HepG2 (cell line): Measurements from ENCODE around the gene ZGRF1. TPM values are rescaled to one million over a fixed set of nuclear protein-coding genes. Genes with fewer than 3 reads are reported as not detected.

Experiments used
- HIC2 ChIP-seq: sonication (generic); formaldehyde crosslinking; IDR thresholded peaks from 2 replicates; pipeline ENCODE4 v1.9.0; 2022; ENCODE audit warnings: low read depth, missing genetic modification reagents
- ISL2 ChIP-seq: sonication (generic); formaldehyde crosslinking; IDR thresholded peaks from 2 replicates; pipeline ENCODE4 v1.5.0; 2020; ENCODE audit warnings: missing genetic modification reagents
- MAFG ChIP-seq: sonication (generic); formaldehyde crosslinking; IDR thresholded peaks from 2 replicates; pipeline ENCODE4 v1.5.1; 2020; ENCODE audit warnings: mild to moderate bottlenecking, missing genetic modification reagents
- PHF5A ChIP-seq: IDR thresholded peaks from one replicate; pipeline ENCODE4 v1.6.1; 2018; ENCODE audit warnings: low read depth, missing genetic modification reagents; ENCODE audit not compliant: unreplicated experiment
- RFX3 ChIP-seq: IDR thresholded peaks from 2 replicates; pipeline ENCODE4 v1.6.1; 2016; ENCODE audit warnings: missing biosample characterization, missing genetic modification reagents
- RNF2 ChIP-seq: fragments of 450-650 bp; conservative IDR thresholded peaks from 2 replicates; pipeline ENCODE4 v1.6.1; 2016; ENCODE audit warnings: low read depth
- TFDP1 ChIP-seq: IDR thresholded peaks from 2 replicates; pipeline ENCODE4 v1.6.1; 2016; ENCODE audit warnings: missing compliant biosample characterization, missing genetic modification reagents, borderline replicate concordance
- ZBTB26 ChIP-seq: IDR thresholded peaks from 2 replicates; pipeline ENCODE4 v1.6.1; 2016; ENCODE audit warnings: missing compliant biosample characterization, missing genetic modification reagents, borderline replicate concordance
- ZNF296 ChIP-seq: sonication (generic); formaldehyde crosslinking; conservative IDR thresholded peaks from 2 replicates; pipeline ENCODE4 v1.5.0; 2020; ENCODE audit warnings: mild to moderate bottlenecking, missing genetic modification reagents
- ZNF7 ChIP-seq: IDR thresholded peaks from 2 replicates; pipeline ENCODE4 v1.6.1; 2016; ENCODE audit warnings: missing biosample characterization, missing genetic modification reagents
- ZNF816 ChIP-seq: sonication (generic); formaldehyde crosslinking; IDR thresholded peaks from 2 replicates; pipeline ENCODE4 v1.8.0; 2022; ENCODE audit warnings: missing genetic modification reagents, mild to moderate bottlenecking, borderline replicate concordance
- polyA plus RNA-seq, 8 experiments: library from polyadenylated mRNA; depleted of rRNA in 3 of 8; stranded (reverse) in 7 of 8; unstranded in 1 of 8; fragments of >200 nt; fragmentation: Illumina TruSeq in 4 of 8; extraction: Trizol in 4 of 8; gene quantifications; 2 replicates each; pipeline versions ENCODE4 v1.2.1 to v1.2.3, GENCODE V29; 2011 to 2016; ENCODE audit warnings: low read depth in 4 of 8, missing spikeins in 1 of 8, mixed read lengths in 1 of 8; ENCODE audit not compliant: insufficient read depth in 1 of 8
- total RNA-seq, 5 experiments: library from RNA; depleted of rRNA; stranded (reverse); fragments of >200 nt; fragmentation: Illumina TruSeq; extraction: Trizol; gene quantifications; 2 replicates each; pipeline ENCODE4 v1.2.3, GENCODE V29; 2016; ENCODE audit warnings: low read depth in 1 of 5
- TF ChIP-seq, protein P1 (sequence below): sonication (generic); formaldehyde crosslinking; IDR thresholded peaks from 2 replicates; pipeline ENCODE4 v1.5.0; 2020; ENCODE audit warnings: missing genetic modification reagents
- TF ChIP-seq, protein P2 (sequence below): sonication (generic); formaldehyde crosslinking; IDR thresholded peaks from 2 replicates; pipeline ENCODE4 v1.4.0; 2020; ENCODE audit warnings: missing genetic modification reagents, mild to moderate bottlenecking, borderline replicate concordance
- TF ChIP-seq, protein P3 (sequence below): sonication (generic); formaldehyde crosslinking; IDR thresholded peaks from 2 replicates; pipeline ENCODE4 v1.4.0; 2020; ENCODE audit warnings: missing genetic modification reagents, borderline replicate concordance

Gene ZGRF1
- total and polyA plus RNA-seq, 2 of the 13 experiments (the other 11 are each of a cell fraction or from before 2014, with no cell fraction given) = 8.6 to 15.9 TPM

DNA sequence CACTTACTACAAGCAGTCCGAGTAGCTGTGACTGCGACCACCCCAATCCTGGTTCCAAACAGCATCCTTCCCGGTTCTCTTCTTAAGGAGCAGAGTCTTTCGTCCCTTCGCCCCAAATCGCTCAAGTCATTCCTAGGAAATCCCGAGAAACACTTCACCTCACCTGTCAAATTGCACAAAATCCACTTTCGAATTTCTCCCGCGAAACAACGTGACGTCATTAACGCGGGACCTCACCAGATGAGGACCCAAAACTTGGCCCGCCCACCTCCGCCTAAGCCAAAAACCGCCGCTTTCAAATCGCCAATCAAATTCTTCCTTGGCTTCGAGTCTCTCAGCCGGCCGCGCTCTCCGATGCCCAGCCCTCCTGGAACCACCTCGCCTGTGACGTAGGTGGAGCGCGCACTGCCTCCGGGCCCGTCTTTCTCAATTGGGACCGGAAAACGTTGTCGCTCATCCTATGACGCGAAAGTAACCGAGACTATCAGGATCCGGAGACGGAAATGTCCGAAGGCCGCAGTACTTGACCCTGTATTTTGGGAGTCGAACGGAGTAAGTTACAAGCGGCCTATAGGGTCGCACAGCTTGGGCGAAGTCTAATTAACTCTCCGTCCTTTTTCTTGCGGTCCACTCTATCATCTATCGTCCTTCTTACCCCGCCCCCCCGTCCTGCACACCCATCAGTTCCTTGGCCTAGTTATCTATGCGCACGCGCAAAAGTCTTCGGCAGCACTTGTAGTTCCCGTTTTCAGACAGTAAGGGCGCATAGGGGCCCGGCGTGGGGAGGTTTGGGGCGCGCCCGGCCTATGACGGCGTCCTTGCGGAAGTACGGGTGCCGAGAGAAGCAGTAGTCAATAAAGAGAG is at the start of gene ZGRF1, which contains the start of gene LARP7 (continued):
- TF ChIP-seq TFDP1 (CRISPR knock-in tag) (peak; percentile 99), HIC2 (no peak), RNF2 (no peak), PHF5A (no peak), ZNF7 (CRISPR knock-in tag) (no peak), RFX3 (CRISPR knock-in tag) (no peak), ZNF296 (CRISPR knock-in tag) (no peak), ISL2 (CRISPR knock-in tag) (peak; percentile 60; the same call in 1 of the 2 replicates), MAFG (CRISPR knock-in tag) (no peak), ZBTB26 (CRISPR knock-in tag) (no peak), ZNF816 (CRISPR knock-in tag) (no peak)
- TF ChIP-seq, protein P1, sequence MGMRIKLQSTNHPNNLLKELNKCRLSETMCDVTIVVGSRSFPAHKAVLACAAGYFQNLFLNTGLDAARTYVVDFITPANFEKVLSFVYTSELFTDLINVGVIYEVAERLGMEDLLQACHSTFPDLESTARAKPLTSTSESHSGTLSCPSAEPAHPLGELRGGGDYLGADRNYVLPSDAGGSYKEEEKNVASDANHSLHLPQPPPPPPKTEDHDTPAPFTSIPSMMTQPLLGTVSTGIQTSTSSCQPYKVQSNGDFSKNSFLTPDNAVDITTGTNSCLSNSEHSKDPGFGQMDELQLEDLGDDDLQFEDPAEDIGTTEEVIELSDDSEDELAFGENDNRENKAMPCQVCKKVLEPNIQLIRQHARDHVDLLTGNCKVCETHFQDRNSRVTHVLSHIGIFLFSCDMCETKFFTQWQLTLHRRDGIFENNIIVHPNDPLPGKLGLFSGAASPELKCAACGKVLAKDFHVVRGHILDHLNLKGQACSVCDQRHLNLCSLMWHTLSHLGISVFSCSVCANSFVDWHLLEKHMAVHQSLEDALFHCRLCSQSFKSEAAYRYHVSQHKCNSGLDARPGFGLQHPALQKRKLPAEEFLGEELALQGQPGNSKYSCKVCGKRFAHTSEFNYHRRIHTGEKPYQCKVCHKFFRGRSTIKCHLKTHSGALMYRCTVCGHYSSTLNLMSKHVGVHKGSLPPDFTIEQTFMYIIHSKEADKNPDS (CRISPR knock-in tag) = no peak
- TF ChIP-seq, protein P2, sequence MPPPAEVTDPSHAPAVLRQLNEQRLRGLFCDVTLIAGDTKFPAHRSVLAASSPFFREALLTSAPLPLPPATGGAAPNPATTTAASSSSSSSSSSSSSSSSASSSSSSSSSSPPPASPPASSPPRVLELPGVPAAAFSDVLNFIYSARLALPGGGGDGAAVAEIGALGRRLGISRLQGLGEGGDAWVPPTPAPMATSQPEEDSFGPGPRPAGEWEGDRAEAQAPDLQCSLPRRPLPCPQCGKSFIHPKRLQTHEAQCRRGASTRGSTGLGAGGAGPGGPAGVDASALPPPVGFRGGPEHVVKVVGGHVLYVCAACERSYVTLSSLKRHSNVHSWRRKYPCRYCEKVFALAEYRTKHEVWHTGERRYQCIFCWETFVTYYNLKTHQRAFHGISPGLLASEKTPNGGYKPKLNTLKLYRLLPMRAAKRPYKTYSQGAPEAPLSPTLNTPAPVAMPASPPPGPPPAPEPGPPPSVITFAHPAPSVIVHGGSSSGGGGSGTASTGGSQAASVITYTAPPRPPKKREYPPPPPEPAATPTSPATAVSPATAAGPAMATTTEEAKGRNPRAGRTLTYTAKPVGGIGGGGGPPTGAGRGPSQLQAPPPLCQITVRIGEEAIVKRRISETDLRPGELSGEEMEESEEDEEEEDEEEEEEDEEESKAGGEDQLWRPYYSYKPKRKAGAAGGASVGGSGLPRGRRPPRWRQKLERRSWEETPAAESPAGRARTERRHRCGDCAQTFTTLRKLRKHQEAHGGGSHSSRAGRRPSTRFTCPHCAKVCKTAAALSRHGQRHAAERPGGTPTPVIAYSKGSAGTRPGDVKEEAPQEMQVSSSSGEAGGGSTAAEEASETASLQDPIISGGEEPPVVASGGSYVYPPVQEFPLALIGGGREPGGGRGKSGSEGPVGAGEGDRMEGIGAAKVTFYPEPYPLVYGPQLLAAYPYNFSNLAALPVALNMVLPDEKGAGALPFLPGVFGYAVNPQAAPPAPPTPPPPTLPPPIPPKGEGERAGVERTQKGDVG (CRISPR knock-in tag) = 0 out of 2 replicates have a peak, but pooled peaks have one; percentile 35
- TF ChIP-seq, protein P3, sequence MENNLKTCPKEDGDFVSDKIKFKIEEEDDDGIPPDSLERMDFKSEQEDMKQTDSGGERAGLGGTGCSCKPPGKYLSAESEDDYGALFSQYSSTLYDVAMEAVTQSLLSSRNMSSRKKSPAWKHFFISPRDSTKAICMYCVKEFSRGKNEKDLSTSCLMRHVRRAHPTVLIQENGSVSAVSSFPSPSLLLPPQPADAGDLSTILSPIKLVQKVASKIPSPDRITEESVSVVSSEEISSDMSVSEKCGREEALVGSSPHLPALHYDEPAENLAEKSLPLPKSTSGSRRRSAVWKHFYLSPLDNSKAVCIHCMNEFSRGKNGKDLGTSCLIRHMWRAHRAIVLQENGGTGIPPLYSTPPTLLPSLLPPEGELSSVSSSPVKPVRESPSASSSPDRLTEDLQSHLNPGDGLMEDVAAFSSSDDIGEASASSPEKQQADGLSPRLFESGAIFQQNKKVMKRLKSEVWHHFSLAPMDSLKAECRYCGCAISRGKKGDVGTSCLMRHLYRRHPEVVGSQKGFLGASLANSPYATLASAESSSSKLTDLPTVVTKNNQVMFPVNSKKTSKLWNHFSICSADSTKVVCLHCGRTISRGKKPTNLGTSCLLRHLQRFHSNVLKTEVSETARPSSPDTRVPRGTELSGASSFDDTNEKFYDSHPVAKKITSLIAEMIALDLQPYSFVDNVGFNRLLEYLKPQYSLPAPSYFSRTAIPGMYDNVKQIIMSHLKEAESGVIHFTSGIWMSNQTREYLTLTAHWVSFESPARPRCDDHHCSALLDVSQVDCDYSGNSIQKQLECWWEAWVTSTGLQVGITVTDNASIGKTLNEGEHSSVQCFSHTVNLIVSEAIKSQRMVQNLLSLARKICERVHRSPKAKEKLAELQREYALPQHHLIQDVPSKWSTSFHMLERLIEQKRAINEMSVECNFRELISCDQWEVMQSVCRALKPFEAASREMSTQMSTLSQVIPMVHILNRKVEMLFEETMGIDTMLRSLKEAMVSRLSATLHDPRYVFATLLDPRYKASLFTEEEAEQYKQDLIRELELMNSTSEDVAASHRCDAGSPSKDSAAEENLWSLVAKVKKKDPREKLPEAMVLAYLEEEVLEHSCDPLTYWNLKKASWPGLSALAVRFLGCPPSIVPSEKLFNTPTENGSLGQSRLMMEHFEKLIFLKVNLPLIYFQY (CRISPR knock-in tag) = no peak
